IPS DF 4.7 (cell line): ENCODE measurements around the gene BRPF3.

Source experiments
- DNase-seq: peaks from one replicate; pipeline ENCODE4 v3.0.0-alpha.2; 2013; ENCODE audit warnings: low spot score; ENCODE audit errors: extremely low read depth

Gene BRPF3

DNA sequence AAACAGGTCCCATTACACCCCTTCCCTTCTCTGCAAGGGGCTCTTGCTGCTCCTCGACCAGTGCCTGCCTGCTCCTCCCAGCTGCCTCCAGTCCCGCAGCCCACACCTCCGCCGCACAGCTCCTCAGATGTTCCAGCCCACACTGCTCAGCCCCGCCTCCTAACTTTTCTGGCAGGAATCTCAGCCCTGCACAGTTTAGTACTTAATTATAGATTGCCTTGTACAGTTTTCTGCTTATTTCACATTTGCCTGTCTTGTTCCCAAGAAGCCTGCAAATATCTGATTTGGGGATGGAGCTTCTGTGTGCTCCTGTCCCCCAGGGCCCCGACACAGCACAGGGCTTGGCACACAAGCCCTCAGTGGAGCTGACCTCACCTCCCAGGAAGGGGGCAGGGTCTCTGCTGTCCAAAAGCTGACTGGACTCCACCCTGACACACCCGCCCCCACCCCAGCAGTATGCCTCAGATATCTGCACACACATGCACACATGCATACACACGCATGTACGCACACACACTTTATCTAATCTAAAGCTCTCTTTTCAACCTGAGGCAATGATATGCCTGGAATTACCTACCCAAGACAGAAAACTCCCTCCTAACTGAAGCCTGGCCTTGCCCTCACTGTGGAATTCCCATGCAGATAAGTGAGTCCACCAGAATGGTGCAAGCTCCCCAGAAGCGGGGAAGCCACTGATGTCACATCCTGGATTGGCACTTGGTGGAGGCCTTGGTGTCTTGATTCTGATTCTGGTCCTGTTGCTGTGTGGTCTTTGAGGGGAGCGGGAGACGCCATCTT, 72.1 kb downstream of the BRPF3 start:
- no peak for DNase-seq

- no peak for DNase-seq
Measured at GRCh38 chr6:36269834-36270705, 73.5 kb downstream of the BRPF3 start, which contains the start of gene PNPLA1. PNPLA1 (plus strand) TSS chr6:36270060; CDS start chr6:36270460, 400 bp downstream.

DNA sequence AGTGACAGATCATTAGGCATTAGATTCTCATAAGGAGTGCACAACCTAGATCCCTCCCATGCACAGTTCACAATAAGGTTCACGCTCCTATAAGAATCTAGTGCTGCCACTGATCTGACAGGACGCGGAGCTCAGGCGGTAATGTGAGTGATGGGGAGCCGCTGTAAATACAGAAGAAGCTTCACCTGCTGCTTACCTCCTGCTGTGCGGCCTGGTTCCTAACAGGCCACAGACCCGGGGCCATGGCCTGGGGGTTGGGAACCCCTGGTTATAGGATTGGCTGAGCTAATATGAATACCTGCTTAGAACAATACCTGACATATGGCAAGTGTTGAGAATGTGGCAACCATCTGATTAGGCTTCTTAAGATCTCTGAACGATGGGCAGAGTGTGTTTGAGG, 75.7 kb downstream of the BRPF3 start:
- DNase-seq, result no peak

GRCh38 chr6:36273067-36273466, 76.5 kb downstream of the BRPF3 start:
- DNase-seq, result no peak

DNA sequence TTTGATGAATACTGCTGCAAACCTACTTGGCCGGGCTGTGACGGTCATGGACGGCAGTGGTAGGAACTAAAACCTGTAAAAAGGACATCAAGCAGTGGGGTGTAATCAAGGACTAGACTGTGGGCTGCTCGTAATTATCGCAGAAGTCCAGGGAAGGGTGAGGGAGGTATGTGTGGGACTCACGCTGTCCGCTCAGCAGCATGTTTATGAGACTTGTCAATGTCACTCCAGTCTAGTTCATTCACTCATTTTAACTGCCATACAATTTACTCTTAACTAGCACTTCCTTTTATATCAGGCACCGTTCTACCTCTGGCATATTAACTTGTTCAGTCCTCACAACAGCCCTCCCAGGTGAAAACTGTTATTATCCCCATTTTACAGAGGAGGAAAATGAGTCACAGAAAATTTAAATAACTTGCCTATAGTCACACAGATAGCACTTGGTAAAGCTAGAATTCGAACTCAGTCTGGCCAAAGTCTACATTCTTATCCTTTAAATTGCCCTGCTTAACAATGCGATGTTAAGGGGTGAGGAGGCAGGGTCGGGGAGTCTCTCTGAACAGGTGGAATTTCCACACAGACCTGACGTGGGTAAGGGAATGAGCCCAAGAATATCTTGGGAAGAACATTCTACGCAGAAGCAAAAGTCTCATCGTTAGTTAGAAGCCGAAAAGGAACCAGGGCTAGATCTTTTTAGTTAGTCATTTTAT, 77.4 kb downstream of the BRPF3 start:
- no peak for DNase-seq

- DNase-seq, result no peak
Measured at GRCh38 chr6:36276581-36277536, 80.3 kb downstream of the BRPF3 start.

DNA sequence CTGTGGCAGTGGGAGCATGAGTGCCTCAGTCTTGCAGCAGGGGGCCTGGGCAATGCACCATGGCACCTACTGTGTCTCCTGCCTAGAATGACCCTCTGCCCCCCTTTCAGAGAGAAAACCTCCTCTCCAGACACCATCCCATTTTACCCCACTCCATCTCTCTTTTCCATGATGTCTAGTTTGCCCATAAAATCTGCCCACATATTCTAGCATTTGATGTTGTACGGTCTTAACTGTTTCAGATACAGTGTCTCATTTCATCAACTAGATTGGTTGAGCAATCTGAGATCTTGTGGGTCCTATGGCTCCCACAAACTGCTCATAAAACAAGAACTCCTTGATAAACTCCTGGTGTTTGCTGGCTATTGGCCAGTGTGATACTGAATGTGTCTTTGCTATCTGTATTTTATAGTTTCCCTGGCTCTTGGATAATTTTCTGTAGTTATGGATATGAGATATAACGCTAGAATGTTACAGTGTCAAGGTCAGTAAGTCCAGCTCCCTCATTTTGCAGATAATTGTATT, 81.5 kb downstream of the BRPF3 start:
- DNase-seq, result no peak

- no peak for DNase-seq
Measured at GRCh38 chr6:36280467-36280866, 83.9 kb downstream of the BRPF3 start.

GRCh38 chr6:36280983-36281382, 84.4 kb downstream of the BRPF3 start:
- no peak for DNase-seq
